ENCODE results near the gene RESP18. TPM values are rescaled to one million over a fixed set of nuclear protein-coding genes. Genes with fewer than 3 reads are reported as not detected.
A peak's percentile ranks its signal among the peaks of the same experiment; 100 is the strongest.

Gene RESP18
- polyA plus RNA-seq, 1 donor: 0.46 TPM

GRCh38 chr2:219354582-219354981 lies 22.0 kb upstream of the RESP18 start:
- peaks cover 73% of the 10 kb centered on the region for H3K27me3 ChIP-seq (ENCODE audit: control insufficient read depth, insufficient read depth, low read length)
- H3K36me3 ChIP-seq (ENCODE audit: control insufficient read depth, insufficient read depth, low read length): no peaks in the 10 kb centered on the region
- peaks cover 2% of the 10 kb centered on the region for H3K9me3 ChIP-seq (ENCODE audit: control insufficient read depth, low read depth, low read length)
- peaks cover 8% of the 10 kb centered on the region for H3K4me1 ChIP-seq (ENCODE audit: control insufficient read depth, insufficient read depth, low read length)
- DNase-seq: no peak
- no peak overlapping the region for H3K27ac ChIP-seq (ENCODE audit: low read length)
- no CpG with 5 or more reads among the region's 4 CpGs for WGBS (ENCODE audit: insufficient coverage, low lambda C conversion rate)
- no peak overlapping the region for H3K4me3 ChIP-seq (ENCODE audit: low read length)

- WGBS (ENCODE audit: insufficient coverage, low lambda C conversion rate): no CpG with 5 or more reads among the region's 5 CpGs
- peaks cover 64% of the 10 kb centered on the region for H3K27me3 ChIP-seq (ENCODE audit: control insufficient read depth, insufficient read depth, low read length)
- H3K9me3 ChIP-seq (ENCODE audit: control insufficient read depth, low read depth, low read length): no peaks in the 10 kb centered on the region
Measured at GRCh38 chr2:219353129-219353528, 20.6 kb upstream of the RESP18 start.

DNA sequence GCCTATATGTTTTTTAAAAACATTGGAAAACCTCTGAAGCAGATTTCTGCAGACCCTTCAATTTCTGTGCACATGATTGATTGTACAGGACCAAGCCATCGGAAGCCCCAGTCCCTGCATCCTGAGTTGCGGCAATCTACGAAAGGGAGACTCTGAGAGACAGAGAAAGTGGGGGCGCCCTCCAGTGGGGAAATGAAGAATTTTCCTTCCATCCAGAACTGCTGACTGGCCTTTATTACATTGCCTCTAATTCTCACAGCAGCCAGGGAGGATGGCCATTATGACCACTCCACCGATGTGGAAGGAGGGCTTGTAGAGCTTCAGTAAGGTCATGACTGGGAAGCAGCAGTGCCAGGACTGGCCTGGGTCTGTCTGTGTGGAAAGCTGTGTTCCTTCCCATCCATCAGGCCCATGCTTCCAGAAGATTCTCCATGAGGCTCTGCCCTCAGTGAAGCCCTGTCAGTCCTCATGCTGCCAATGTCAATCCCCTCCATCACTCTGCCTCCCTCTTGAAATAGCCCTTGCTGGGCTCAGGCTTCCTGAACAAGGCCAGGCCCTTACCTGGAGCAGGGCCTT lies 20.0 kb upstream of the RESP18 start:
- DNase-seq: peak in 1 of 2 donors; percentile 39
- Histone ChIP-seq H3K4me1 (ENCODE audit: control insufficient read depth, insufficient read depth, low read length) (no peaks in the 10 kb centered on the region), H3K27ac (ENCODE audit: low read length) (no peak overlapping the region), H3K27me3 (ENCODE audit: control insufficient read depth, insufficient read depth, low read length) (peaks cover 61% of the 10 kb centered on the region), H3K36me3 (ENCODE audit: control insufficient read depth, insufficient read depth, low read length) (no peaks in the 10 kb centered on the region), H3K4me3 (ENCODE audit: low read length) (no peak overlapping the region), H3K9me3 (ENCODE audit: control insufficient read depth, low read depth, low read length) (no peaks in the 10 kb centered on the region)
- no CpG with 5 or more reads among the region's 5 CpGs for WGBS (ENCODE audit: insufficient coverage, low lambda C conversion rate)

More at GRCh38 chr2:219353129-219353528, 20.6 kb upstream of the RESP18 start:
- H3K27ac ChIP-seq (ENCODE audit: low read length): no peak overlapping the region
- no peaks in the 10 kb centered on the region for H3K36me3 ChIP-seq (ENCODE audit: control insufficient read depth, insufficient read depth, low read length)
- H3K4me3 ChIP-seq (ENCODE audit: low read length): no peak overlapping the region
- peaks cover 2% of the 10 kb centered on the region for H3K4me1 ChIP-seq (ENCODE audit: control insufficient read depth, insufficient read depth, low read length)
- DNase-seq: no peak

DNA sequence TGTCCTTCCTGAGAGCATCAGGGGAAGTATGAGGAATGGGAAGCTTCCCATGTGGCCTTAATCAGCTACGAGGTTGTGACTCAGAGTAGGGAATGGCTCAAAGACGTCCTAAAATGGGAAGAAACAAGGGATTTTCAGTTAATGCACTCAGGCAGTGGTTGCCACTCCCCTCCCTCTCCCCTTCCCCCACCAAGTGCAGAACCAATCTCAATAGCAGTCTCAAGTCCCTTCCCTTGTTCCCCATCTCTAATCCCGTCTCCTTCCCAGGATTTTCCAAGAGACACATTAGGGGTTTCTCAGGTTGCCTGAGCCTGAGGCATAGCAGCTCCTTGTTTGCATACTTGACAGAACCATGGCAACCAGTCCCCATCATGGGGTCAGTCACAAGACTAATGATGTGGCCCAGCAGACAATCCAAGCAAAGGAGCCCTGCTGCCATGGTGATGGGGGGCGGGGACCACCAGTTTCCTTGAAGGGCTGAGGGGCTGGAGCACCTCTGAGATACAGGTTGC lies 18.2 kb upstream of the RESP18 start:
- H3K27ac ChIP-seq (ENCODE audit: low read length): no peak overlapping the region
- H3K27me3 ChIP-seq (ENCODE audit: control insufficient read depth, insufficient read depth, low read length): peaks cover 54% of the 10 kb centered on the region
- no peaks in the 10 kb centered on the region for H3K36me3 ChIP-seq (ENCODE audit: control insufficient read depth, insufficient read depth, low read length)
- no peak overlapping the region for H3K4me3 ChIP-seq (ENCODE audit: low read length)
- H3K9me3 ChIP-seq (ENCODE audit: control insufficient read depth, low read depth, low read length): no peaks in the 10 kb centered on the region
- no peak for DNase-seq
- WGBS (ENCODE audit: insufficient coverage, low lambda C conversion rate): no CpG with 5 or more reads among the region's 4 CpGs
- no peaks in the 10 kb centered on the region for H3K4me1 ChIP-seq (ENCODE audit: control insufficient read depth, insufficient read depth, low read length)

- H3K27ac ChIP-seq (ENCODE audit: low read length): no peak overlapping the region
- no peak for DNase-seq
- H3K9me3 ChIP-seq (ENCODE audit: control insufficient read depth, low read depth, low read length): no peaks in the 10 kb centered on the region
- peaks cover 49% of the 10 kb centered on the region for H3K27me3 ChIP-seq (ENCODE audit: control insufficient read depth, insufficient read depth, low read length)
- H3K4me3 ChIP-seq (ENCODE audit: low read length): no peak overlapping the region
- WGBS (ENCODE audit: insufficient coverage, low lambda C conversion rate): no CpG with 5 or more reads among the region's 3 CpGs
- H3K36me3 ChIP-seq (ENCODE audit: control insufficient read depth, insufficient read depth, low read length): no peaks in the 10 kb centered on the region
- no peaks in the 10 kb centered on the region for H3K4me1 ChIP-seq (ENCODE audit: control insufficient read depth, insufficient read depth, low read length)
Measured at GRCh38 chr2:219350215-219350614, 17.7 kb upstream of the RESP18 start.

DNA sequence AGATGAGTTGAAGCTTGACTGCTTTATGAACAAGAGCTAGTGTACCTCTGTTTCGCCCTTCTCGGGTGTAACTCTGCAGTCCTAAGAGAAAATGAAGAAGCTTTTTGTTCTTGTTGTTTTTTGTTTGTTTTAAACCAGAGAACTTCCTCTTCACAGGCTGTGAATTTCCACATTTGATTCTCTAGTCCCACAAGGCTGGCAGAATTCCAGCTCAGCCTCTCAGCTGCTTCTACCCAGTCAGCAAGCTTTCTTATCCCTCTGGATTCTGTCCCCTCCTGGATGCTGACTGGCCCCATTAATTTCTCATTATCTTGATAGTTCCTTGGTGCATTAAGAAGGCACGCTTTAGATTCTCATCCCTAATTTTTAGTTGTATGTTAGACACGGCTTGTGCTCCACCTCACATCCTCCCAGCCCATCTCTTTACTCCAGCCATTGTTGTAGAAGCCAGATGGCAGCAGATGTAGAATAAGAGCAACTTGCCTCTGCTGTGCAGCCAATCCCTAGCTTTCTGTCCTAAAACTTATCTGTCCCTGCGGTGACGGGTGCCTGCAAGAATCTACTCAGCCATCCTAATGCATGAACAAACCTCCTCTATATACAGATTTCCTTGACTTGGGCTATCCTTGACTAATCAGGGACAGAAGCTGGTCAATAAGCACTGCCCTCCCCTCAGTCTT lies 12.3 kb upstream of the RESP18 start:
- Histone ChIP-seq H3K27ac (ENCODE audit: low read length) (no peak overlapping the region), H3K9me3 (ENCODE audit: control insufficient read depth, low read depth, low read length) (no peaks in the 10 kb centered on the region), H3K36me3 (ENCODE audit: control insufficient read depth, insufficient read depth, low read length) (no peaks in the 10 kb centered on the region), H3K4me3 (ENCODE audit: low read length) (no peak overlapping the region), H3K4me1 (ENCODE audit: control insufficient read depth, insufficient read depth, low read length) (no peaks in the 10 kb centered on the region), H3K27me3 (ENCODE audit: control insufficient read depth, insufficient read depth, low read length) (peaks cover 22% of the 10 kb centered on the region)
- WGBS (ENCODE audit: insufficient coverage, low lambda C conversion rate): no CpG with 5 or more reads among the region's 6 CpGs
- DNase-seq: no peak

DNA sequence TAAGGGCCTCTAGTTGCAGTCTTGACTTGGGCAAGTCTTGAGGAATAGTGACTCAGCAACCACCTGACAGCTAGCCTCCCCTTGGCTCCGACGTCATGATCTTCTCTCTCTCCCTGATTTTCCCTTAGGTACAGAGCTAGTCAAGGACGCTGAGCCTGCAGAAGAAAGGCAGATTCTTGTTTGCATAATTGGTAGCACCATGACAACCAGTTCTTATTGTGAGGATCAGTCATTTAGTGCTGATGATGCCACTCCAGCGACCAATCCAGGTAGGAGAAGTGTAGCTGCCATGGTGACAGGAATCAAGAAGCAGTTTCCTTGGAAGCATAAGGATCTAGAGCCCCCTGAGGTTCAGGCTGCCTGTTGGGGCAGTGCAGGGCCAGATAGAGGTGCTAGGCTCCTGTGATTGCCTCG lies 2.8 kb upstream of the RESP18 start:
- Histone ChIP-seq H3K27ac (ENCODE audit: low read length) (no peak overlapping the region), H3K4me3 (ENCODE audit: low read length) (no peak overlapping the region), H3K4me1 (ENCODE audit: control insufficient read depth, insufficient read depth, low read length) (no peaks in the 10 kb centered on the region), H3K27me3 (ENCODE audit: control insufficient read depth, insufficient read depth, low read length) (peaks cover 44% of the 10 kb centered on the region), H3K9me3 (ENCODE audit: control insufficient read depth, low read depth, low read length) (peaks cover 2% of the 10 kb centered on the region), H3K36me3 (ENCODE audit: control insufficient read depth, insufficient read depth, low read length) (no peaks in the 10 kb centered on the region)
- no peak for DNase-seq
- no CpG with 5 or more reads among the region's 5 CpGs for WGBS (ENCODE audit: insufficient coverage, low lambda C conversion rate)

GRCh38 chr2:219334076-219334475 lies 1.5 kb upstream of the RESP18 start:
- WGBS (ENCODE audit: insufficient coverage, low lambda C conversion rate): no CpG with 5 or more reads among the region's 2 CpGs
- no peak overlapping the region for H3K4me3 ChIP-seq (ENCODE audit: low read length)

GRCh38 chr2:219331560-219332213 lies 857 bp downstream of the RESP18 start:
- 30% methylated on average over 2 of the region's 39 CpGs for WGBS (ENCODE audit: insufficient coverage, low lambda C conversion rate)
- Histone ChIP-seq H3K27ac (ENCODE audit: low read length) (no peak overlapping the region), H3K27me3 (ENCODE audit: control insufficient read depth, insufficient read depth, low read length) (peaks cover 64% of the 10 kb centered on the region), H3K36me3 (ENCODE audit: control insufficient read depth, insufficient read depth, low read length) (no peaks in the 10 kb centered on the region), H3K4me1 (ENCODE audit: control insufficient read depth, insufficient read depth, low read length) (no peaks in the 10 kb centered on the region), H3K4me3 (ENCODE audit: low read length) (no peak overlapping the region), H3K9me3 (ENCODE audit: control insufficient read depth, low read depth, low read length) (peaks cover 2% of the 10 kb centered on the region)
- peak in 1 of 2 donors; percentile 40 for DNase-seq

More at GRCh38 chr2:219334076-219334475, 1.5 kb upstream of the RESP18 start:
- Histone ChIP-seq H3K36me3 (ENCODE audit: control insufficient read depth, insufficient read depth, low read length) (no peaks in the 10 kb centered on the region), H3K27me3 (ENCODE audit: control insufficient read depth, insufficient read depth, low read length) (peaks cover 46% of the 10 kb centered on the region), H3K27ac (ENCODE audit: low read length) (no peak overlapping the region), H3K9me3 (ENCODE audit: control insufficient read depth, low read depth, low read length) (peaks cover 2% of the 10 kb centered on the region), H3K4me1 (ENCODE audit: control insufficient read depth, insufficient read depth, low read length) (no peaks in the 10 kb centered on the region)
- no peak for DNase-seq

GRCh38 chr2:219327719-219328118 lies 4.8 kb downstream of the RESP18 start:
- H3K9me3 ChIP-seq (ENCODE audit: control insufficient read depth, low read depth, low read length): peaks cover 2% of the 10 kb centered on the region
- DNase-seq: no peak
- H3K36me3 ChIP-seq (ENCODE audit: control insufficient read depth, insufficient read depth, low read length): no peaks in the 10 kb centered on the region
- no CpG with 5 or more reads among the region's 2 CpGs for WGBS (ENCODE audit: insufficient coverage, low lambda C conversion rate)
- no peak overlapping the region for H3K27ac ChIP-seq (ENCODE audit: low read length)
- H3K4me1 ChIP-seq (ENCODE audit: control insufficient read depth, insufficient read depth, low read length): no peaks in the 10 kb centered on the region
- H3K4me3 ChIP-seq (ENCODE audit: low read length): no peak overlapping the region
- peaks cover 57% of the 10 kb centered on the region for H3K27me3 ChIP-seq (ENCODE audit: control insufficient read depth, insufficient read depth, low read length)
